ENCODE results near the gene FRA10AC1.

FRA10AC1 gene

GRCh38 chr10:93630625-93631557, 71.5 kb downstream of the FRA10AC1 start:
- H3K4me1 ChIP-seq (ENCODE audit: insufficient read depth, insufficient read length) = no peaks in the 10 kb centered on the region
- H3K36me3 ChIP-seq (ENCODE audit: insufficient read depth, insufficient read length, low read length) = no peaks in the 10 kb centered on the region
- no peak overlapping the region for H3K9ac ChIP-seq (ENCODE audit: insufficient read length, low read depth)
- TF ChIP-seq SUZ12 (IDR thresholded peaks at IDR 0.05; ENCODE audit: extremely low read depth, insufficient read depth, insufficient read length) = no peak
- no peak for TF ChIP-seq ZNF274 (IDR thresholded peaks at IDR 0.05; ENCODE audit: low read depth, low read length)
- TF ChIP-seq YY1 (IDR thresholded peaks at IDR 0.05; ENCODE audit: insufficient read depth, insufficient read length) = no peak
- no peaks in the 10 kb centered on the region for H3K27me3 ChIP-seq (ENCODE audit: insufficient read depth, insufficient read length)
- no peaks in the 10 kb centered on the region for H3K9me3 ChIP-seq (ENCODE audit: insufficient read depth, low read length)
- no peak overlapping the region for H3K4me3 ChIP-seq (ENCODE audit: insufficient read length, low read depth)
- no peak for DNase-seq (ENCODE audit: low read depth, low spot score)

- H3K27me3 ChIP-seq (ENCODE audit: insufficient read depth, insufficient read length) = no peaks in the 10 kb centered on the region
- no peaks in the 10 kb centered on the region for H3K36me3 ChIP-seq (ENCODE audit: insufficient read depth, insufficient read length, low read length)
- no peaks in the 10 kb centered on the region for H3K9me3 ChIP-seq (ENCODE audit: insufficient read depth, low read length)
- no peaks in the 10 kb centered on the region for H3K4me1 ChIP-seq (ENCODE audit: insufficient read depth, insufficient read length)
- H3K9ac ChIP-seq (ENCODE audit: insufficient read length, low read depth) = no peak overlapping the region
- no peak for DNase-seq (ENCODE audit: low read depth, low spot score)
- no peak overlapping the region for H3K4me3 ChIP-seq (ENCODE audit: insufficient read length, low read depth)
- TF ChIP-seq YY1 (IDR thresholded peaks at IDR 0.05; ENCODE audit: insufficient read depth, insufficient read length) (no peak), SUZ12 (IDR thresholded peaks at IDR 0.05; ENCODE audit: extremely low read depth, insufficient read depth, insufficient read length) (no peak), ZNF274 (IDR thresholded peaks at IDR 0.05; ENCODE audit: low read depth, low read length) (no peak)
Observed at GRCh38 chr10:93629647-93630305, 72.6 kb downstream of the FRA10AC1 start.

- DNase-seq (ENCODE audit: low read depth, low spot score) = no peak
- no peak overlapping the region for H3K4me3 ChIP-seq (ENCODE audit: insufficient read length, low read depth)
- TF ChIP-seq ZNF274 (IDR thresholded peaks at IDR 0.05; ENCODE audit: low read depth, low read length) (no peak), SUZ12 (IDR thresholded peaks at IDR 0.05; ENCODE audit: extremely low read depth, insufficient read depth, insufficient read length) (no peak), YY1 (IDR thresholded peaks at IDR 0.05; ENCODE audit: insufficient read depth, insufficient read length) (no peak)
- no peak overlapping the region for H3K9ac ChIP-seq (ENCODE audit: insufficient read length, low read depth)
- no peaks in the 10 kb centered on the region for H3K27me3 ChIP-seq (ENCODE audit: insufficient read depth, insufficient read length)
- no peaks in the 10 kb centered on the region for H3K36me3 ChIP-seq (ENCODE audit: insufficient read depth, insufficient read length, low read length)
- H3K4me1 ChIP-seq (ENCODE audit: insufficient read depth, insufficient read length) = no peaks in the 10 kb centered on the region
- no peaks in the 10 kb centered on the region for H3K9me3 ChIP-seq (ENCODE audit: insufficient read depth, low read length)
Observed at GRCh38 chr10:93628858-93629257, 73.5 kb downstream of the FRA10AC1 start.

GRCh38 chr10:93622942-93623341, 79.5 kb downstream of the FRA10AC1 start:
- no peak overlapping the region for H3K4me3 ChIP-seq (ENCODE audit: insufficient read length, low read depth)
- H3K4me1 ChIP-seq (ENCODE audit: insufficient read depth, insufficient read length) = no peaks in the 10 kb centered on the region
- H3K27me3 ChIP-seq (ENCODE audit: insufficient read depth, insufficient read length) = no peaks in the 10 kb centered on the region

GRCh38 chr10:93620925-93621324, 81.5 kb downstream of the FRA10AC1 start:
- no peaks in the 10 kb centered on the region for H3K27me3 ChIP-seq (ENCODE audit: insufficient read depth, insufficient read length)
- H3K4me1 ChIP-seq (ENCODE audit: insufficient read depth, insufficient read length) = no peaks in the 10 kb centered on the region
- TF ChIP-seq SUZ12 (IDR thresholded peaks at IDR 0.05; ENCODE audit: extremely low read depth, insufficient read depth, insufficient read length) = no peak
- TF ChIP-seq YY1 (IDR thresholded peaks at IDR 0.05; ENCODE audit: insufficient read depth, insufficient read length) = no peak
- no peak for TF ChIP-seq ZNF274 (IDR thresholded peaks at IDR 0.05; ENCODE audit: low read depth, low read length)
- no peak overlapping the region for H3K9ac ChIP-seq (ENCODE audit: insufficient read length, low read depth)
- no peak for DNase-seq (ENCODE audit: low read depth, low spot score)
- H3K36me3 ChIP-seq (ENCODE audit: insufficient read depth, insufficient read length, low read length) = no peaks in the 10 kb centered on the region
- no peak overlapping the region for H3K4me3 ChIP-seq (ENCODE audit: insufficient read length, low read depth)
- no peaks in the 10 kb centered on the region for H3K9me3 ChIP-seq (ENCODE audit: insufficient read depth, low read length)

More at GRCh38 chr10:93622942-93623341, 79.5 kb downstream of the FRA10AC1 start:
- no peak for DNase-seq (ENCODE audit: low read depth, low spot score)
- TF ChIP-seq YY1 (IDR thresholded peaks at IDR 0.05; ENCODE audit: insufficient read depth, insufficient read length) = no peak
- no peak for TF ChIP-seq ZNF274 (IDR thresholded peaks at IDR 0.05; ENCODE audit: low read depth, low read length)
- TF ChIP-seq SUZ12 (IDR thresholded peaks at IDR 0.05; ENCODE audit: extremely low read depth, insufficient read depth, insufficient read length) = no peak
- Histone ChIP-seq H3K36me3 (ENCODE audit: insufficient read depth, insufficient read length, low read length) (no peaks in the 10 kb centered on the region), H3K9ac (ENCODE audit: insufficient read length, low read depth) (no peak overlapping the region), H3K9me3 (ENCODE audit: insufficient read depth, low read length) (no peaks in the 10 kb centered on the region)

Data from NT2/D1 (cell line).